ENCODE results near the gene HORMAD2.

DNA sequence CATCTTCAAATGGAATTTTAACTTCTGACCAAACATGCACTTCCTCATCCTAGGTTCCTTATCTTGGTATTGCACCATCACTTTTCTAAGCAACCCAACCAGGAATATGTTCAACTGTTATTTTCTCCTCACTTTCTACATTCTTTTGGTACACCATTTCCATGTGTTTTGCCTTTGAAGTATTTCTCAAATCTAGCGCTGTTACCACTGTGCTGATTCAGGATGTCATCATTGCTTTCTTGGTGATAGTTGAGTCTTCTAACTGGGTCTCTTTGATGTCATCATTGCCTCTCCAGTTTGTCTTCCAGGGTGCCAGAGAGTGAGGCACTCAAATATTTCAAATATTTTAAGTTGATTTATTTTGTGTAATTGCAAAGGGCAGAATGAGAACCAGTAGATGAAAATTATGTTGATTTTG, 47.5 kb downstream of the HORMAD2 start:
- TF ChIP-seq, protein P1, sequence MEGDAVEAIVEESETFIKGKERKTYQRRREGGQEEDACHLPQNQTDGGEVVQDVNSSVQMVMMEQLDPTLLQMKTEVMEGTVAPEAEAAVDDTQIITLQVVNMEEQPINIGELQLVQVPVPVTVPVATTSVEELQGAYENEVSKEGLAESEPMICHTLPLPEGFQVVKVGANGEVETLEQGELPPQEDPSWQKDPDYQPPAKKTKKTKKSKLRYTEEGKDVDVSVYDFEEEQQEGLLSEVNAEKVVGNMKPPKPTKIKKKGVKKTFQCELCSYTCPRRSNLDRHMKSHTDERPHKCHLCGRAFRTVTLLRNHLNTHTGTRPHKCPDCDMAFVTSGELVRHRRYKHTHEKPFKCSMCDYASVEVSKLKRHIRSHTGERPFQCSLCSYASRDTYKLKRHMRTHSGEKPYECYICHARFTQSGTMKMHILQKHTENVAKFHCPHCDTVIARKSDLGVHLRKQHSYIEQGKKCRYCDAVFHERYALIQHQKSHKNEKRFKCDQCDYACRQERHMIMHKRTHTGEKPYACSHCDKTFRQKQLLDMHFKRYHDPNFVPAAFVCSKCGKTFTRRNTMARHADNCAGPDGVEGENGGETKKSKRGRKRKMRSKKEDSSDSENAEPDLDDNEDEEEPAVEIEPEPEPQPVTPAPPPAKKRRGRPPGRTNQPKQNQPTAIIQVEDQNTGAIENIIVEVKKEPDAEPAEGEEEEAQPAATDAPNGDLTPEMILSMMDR (IDR thresholded peaks at IDR 0.05 in 4 of 5, conservative IDR thresholded peaks at IDR 0.05 in 1 of 5), result no peak
- TF ChIP-seq POLR2A (IDR thresholded peaks at IDR 0.05), result no peak

Data from gastrocnemius medialis (tissue), 4 donors.